Measurements from ENCODE around the gene KRT82.
"Not testable (repeated sequence)": the region's sequence is repeated elsewhere in the genome, so short reads cannot be mapped to it uniquely, and the experiment has no call there.

Gene KRT82

DNA sequence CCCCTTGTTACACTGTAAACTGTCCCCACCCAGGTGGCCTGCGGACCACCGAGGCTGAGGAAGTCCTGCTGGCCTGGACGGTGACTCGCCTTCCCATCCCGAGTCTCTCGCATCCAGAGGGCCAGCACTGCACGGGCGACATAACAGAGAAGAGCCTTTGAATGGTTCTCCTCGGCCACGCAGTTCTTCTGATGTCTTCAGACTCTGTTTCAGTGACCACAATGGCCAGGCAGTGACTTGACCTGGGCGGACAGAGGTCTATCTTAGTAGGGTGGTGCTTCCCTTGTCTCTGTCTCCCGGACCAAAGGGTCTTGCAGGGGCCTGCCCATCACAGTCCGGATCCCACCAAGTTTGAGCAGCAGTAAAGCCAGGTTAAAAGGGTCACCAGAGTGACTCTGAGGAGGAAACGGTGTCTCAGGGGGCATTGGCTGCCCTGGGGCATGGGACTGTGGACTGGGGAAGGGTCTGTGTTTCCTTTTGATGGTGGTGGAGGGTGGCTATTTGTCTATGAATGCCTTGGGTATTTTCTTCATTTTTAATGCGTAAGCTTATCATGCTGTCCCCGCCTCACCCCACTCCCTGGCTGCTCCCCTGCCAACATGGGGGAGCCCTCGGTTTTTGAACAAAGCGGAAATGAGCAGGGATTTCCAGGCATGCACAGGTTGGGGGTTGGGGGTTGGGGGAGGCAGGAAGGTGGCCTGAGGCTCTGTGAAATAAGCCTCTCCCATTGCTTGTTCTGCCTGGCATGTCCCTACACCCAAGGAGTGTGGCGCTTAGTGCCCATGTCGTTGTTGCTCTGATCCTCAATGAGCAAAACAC lies 49.2 kb downstream of the KRT82 start:
- no peak for DNase-seq

DNA sequence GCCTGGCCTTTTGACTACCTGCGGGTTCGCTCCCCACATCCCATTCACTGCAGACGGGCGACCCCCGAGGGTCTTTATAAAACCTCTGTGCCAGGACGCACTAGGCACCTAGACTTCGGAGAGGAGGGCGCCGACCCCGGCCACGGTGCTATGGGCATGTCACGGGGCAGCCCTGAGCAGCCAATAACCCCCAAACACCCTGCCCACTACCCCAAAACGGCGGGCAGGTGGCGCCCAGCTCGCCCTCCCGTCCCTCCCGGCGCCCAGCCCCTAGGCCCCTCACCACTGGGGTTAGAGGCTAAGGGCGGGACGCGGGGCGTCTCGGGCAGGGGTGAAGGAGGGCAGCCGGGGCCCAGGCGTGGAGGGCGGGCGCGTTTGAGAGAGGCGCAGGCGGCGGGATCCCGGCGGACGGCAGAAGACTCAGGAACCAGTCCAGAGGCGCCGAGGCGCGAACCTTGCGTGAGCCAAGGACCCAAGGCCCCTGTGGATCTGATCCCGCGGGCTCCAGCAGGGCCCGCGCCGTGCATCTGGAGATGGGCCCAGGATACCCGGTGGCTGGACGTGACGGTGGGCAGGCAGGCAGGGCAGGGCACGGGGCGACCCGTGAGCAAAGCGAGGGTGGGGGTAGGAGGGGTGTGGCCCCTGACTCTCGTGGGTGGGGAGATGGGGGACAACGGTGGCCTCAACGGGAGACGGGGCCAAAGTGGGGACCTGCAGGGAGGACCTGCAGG lies 49.9 kb downstream of the KRT82 start:
- no peak for DNase-seq

DNA sequence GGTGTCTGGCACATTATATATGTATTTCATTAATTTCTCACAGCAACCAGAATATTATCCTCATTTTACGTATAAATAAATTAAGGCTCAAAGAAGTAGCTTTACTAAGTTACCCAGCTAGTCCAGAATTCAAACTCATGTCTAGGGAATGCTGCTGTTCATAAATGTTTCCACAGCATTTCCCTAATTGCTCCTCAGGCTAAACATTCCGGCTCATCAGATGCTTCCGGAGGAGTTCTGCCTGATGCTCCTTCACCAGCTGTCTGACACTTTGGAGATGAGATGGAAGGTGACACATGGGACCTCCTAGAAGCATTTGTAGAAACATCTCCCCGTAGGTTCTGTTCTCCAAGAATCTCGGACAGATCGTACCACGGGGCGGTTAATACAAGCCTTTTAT lies 51.0 kb downstream of the KRT82 start:
- DNase-seq: no peak

DNA sequence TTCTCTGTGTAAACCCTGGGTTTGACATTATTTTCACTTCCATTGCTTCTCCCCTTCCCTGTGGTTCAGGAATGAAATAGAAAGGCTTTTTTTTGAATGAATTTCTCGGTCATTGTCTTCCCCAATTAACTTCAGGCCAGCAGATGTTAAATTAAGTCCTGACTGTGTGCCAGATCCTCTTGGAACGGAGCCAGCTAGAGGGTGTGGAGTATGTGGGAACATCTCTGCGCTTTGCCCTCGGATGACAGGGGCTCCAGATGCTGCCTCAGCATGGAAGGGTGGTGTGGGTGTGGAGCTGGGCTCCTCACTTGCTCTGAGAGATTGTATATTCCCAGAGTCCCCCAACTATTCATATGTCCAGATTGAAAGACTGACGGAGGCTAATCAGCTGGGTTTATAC lies 51.9 kb downstream of the KRT82 start:
- DNase-seq: peak; percentile 64

DNA sequence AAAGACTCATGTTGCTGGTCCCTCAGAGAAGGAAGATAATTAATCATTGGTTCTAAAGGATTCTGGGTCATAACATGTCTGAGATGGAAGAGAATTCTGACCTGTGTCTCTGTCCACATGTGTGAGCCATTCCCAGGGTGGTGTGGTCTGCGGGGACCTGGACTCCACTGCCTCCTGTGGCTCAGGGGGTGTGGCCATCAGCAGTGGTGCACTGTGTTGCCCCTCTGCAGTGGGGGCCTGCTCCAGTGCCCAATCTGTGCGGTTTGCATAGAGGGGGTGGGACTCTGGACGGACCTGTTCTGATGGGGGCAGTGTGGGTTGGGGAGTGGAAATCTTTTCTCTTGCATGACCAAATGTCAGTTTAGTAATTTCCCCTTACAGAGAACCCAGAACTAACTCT lies 52.4 kb downstream of the KRT82 start:
- no peak for DNase-seq

DNA sequence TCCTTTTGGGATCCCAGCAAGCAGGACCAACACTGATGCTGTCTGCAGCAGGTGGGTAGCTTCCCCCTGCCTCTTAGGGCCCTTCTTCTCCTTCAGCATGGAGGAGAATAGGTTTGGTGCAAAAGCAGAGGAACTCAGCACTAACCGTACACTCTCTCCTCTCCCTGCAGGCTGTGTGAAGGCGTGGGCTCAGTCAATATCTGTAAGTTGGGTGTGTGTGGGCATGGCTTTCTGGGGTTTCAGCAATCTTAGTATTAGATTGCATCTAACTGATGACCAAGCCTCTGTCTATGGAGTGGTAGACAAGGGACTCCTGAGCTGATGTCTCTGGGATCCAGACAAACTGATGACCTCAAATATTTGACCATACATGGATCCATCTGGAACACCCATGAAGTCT lies 53.2 kb downstream of the KRT82 start:
- DNase-seq: no peak

DNA sequence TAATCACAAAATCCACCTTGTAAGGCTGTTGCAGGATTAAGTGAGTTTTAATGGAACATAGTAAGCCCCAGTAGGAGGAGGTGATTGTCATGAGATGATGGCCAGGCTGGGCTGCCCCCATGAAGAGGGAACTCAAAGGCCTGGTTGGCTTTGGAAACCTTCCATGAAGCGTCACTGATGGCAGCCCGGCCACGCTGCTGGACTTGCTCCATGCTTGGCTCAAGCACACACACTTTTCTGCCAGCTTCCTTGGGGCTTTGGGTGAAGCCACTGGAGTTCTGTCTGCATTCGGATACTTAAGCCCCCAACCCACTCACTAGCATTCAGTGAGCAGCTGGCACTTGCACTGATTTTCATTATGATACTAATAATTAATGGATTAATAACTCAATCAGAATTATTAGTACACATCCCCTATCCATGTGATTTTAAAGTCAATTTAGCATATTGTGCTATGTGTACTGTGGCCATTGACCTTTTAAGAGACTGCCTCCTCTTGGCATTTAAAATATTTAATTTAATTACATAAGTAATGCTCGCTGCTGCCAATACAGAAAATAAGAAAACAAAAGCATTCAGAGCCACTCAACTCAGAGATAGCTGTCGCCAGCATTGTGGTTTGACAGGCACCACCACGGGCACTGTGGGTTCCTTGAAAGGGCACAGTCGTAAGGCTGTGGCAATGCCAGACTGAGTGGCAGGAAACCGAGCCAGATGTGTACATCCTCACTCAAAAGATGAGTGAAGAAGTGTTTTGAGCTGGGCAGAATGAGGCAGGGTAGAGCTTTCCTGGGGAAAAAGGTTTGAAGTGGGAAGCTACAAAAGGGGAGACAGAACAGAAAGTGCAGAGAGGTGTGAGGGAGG lies 54.7 kb downstream of the KRT82 start:
- DNase-seq: no peak

DNA sequence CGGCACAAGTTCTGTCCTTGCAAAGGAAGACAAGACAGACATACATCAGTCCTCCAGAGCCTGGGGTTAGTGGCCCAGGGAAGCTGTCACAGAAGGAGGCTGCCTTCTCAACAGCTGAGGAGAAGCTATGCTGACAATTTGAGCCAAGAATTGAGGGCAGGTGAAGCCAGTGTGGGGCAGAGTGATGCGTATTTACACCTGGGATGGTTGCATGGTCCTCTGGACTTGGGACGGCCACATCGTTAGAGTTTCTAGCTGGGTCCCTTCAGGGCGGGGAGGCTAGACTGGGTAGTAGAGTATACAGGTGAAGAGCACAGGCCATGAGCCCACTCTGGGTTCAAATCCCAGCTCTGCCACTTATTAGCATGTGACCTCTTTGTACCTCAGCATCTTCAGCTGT lies 55.3 kb downstream of the KRT82 start:
- no peak for DNase-seq

DNA sequence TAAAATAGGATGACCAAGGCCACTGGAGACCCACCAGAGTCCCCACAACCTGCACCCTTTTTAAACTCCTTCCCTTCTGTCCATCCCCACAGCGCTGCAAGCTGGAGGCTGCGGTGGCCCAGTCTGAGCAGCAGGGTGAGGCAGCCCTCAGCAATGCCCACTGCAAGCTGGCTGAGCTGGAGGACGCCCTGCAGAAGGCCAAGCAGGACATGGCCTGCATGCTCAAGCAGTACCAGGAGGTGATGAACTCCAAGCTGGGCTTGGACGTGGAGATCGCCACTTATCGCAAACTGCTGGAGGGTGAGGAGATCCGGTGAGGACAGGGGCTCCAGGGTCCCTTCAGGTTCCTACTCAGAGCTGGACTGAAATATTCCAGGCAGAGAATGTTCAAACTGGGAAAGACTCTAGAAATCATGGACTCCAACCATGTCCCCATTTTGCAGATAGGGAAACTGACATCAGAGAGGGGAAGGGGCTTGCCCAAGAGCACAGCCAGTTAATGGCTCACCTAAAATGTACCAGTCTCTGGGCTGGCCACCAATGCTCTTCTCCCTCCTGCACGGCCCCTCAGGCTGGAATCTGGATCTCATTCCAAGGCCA lies 56.0 kb downstream of the KRT82 start:
- no peak for DNase-seq

DNA sequence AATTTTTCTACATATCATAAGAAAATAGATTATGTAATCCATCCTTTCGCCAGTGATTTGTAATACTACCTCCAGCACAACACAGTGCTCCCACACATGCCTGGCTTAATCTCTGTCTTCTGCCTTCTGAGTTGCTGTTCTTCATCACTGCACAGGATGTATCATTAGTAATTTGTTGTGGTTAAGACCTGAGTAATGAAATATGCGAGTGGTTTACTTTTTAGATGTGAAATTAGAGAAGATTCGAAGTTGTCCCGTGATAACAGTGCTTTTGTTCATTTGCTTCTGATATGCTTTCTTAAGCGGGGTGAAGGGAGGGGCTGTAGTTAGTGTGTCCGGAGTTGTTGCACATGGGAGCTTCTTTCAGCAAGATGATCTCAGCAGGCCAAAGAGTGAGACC lies 56.9 kb downstream of the KRT82 start:
- DNase-seq: no peak

DNA sequence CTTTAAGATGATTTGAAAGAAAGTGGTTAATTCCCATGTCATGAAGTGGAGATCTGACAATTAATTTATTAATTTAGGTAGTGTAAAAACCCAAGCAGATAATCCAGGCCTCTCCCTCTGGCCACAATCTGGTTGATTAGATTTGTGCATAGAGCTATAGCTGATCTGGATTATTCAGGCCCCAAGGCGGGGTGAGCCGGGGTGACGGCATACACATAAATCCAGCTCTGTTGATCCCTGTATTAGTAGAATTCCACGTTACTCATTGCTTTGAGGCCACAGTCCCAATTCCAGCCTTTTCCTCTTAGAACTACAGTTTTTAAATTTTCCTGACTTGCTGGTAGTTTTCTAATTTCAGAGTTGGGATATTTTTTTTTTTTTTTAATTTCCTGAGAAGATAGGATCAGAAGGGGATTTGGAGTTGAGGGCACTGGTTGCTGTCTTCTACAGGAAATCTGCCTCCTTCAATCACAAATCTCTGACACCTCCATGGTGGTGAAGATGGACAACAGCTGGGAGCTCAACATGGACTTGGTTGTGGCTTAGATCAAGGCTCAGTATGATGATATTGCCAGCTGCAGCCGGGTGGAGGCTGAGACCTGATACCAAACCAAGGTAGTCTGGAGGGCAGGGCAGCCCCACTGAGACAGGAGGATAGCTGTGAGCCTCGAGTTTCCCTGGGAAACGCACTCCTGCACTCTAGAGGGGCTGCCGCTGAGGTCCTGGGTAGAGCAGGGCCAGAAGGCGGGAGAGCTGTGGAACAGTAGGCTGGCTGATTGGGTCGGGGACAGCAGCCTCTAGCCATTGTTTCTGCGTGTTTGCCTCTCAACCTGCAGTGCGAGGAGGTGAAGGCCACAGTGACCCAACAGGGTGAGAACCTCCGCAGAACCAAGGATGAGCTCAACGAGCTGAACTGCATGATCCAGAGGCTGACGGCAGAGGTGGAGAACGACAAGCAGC lies 58.3 kb downstream of the KRT82 start:
- DNase-seq: no peak

DNA sequence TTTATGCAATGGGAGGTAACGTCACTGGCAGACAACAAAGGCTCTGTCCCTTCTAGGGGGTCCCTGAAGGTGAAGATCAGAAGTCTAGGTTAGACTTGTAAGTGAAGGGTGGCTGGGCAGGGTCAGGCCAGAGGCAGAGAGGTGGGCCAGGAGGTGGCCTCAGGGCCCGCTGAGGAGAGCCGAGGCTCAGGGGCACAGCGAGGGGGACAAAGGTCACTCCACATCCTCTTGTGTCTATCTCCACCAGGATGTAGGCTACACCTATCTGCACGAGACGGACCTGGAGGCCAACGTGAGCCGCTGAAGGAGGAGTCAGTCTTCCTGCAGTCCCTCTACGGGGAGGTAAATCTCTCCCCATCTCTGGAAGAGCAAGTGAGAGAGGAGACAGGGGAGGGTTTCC lies 59.1 kb downstream of the KRT82 start:
- DNase-seq: no peak

DNA sequence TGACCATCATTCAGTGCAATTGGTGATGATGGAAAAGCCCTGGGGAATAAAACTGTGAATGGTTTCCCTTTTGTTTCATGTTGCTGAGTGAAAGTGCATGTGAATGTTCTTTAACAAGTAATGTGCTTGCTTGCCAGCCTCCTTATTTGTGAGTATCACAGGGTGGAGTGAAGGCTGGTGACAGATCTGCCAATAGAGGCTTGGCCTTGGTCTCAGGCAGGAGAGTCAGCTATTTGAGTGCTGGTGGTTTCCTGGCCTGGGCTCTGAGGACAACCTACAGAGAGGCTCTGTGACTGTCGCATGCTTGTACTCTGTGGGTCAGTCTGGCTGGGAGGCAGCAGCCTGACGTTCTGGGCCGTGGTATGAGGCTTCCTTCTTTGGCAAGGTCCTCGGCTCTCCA lies 59.5 kb downstream of the KRT82 start:
- no peak for DNase-seq

DNA sequence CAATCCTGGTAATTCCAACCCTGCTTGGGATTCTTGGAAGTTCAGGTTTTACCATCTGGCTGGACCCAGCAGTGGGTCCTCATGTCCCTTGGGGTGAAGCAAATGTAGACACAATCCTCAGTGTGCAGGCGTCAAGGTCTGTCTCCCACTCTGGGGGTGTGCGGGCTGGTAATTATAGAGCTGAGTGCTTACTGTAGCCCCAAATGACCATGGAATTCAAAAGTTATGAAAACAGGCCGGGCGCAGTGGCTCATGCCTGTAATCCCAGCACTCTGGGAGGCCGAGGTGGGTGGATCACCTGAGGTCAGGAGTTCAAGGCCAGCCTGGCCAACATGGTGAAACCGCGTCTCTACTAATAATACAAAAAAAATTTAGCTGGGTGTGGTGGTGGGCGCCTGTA lies 61.1 kb downstream of the KRT82 start:
- DNase-seq: not testable (repeated sequence)

DNA sequence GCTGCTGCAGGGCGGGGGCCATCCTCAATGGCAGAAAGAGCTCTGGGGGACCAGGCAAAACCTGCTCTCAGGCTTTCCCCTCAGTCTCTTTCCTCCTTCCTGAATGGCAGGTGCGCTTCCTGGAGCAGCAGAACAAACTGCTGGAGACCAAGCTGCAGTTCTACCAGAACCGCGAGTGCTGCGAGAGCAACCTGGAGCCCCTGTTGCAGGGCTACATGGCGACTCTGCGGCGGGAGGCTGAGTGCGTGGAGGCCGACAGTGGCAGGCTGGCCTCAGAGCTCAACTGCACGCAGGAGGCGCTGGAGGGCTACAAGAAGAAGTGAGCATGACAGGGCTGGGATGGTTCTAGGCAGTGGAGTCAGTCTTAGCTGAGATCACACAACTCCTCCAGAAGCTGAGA lies 62.0 kb downstream of the KRT82 start:
- no peak for DNase-seq

Data from NCI-H1105 treated with DMSO at 0.1 percent for 48 hours (cell line).